HG03060 (cell line): ENCODE data around the gene MCM10.

Experiments
- ATAC-seq: cut with Tn5 transposase; IDR thresholded peaks from one replicate; pipeline ENCODE4 v1.9.1; 2021; ENCODE audit warnings: low read depth, moderate number of reproducible peaks; ENCODE audit not compliant: unreplicated experiment

MCM10 gene

DNA sequence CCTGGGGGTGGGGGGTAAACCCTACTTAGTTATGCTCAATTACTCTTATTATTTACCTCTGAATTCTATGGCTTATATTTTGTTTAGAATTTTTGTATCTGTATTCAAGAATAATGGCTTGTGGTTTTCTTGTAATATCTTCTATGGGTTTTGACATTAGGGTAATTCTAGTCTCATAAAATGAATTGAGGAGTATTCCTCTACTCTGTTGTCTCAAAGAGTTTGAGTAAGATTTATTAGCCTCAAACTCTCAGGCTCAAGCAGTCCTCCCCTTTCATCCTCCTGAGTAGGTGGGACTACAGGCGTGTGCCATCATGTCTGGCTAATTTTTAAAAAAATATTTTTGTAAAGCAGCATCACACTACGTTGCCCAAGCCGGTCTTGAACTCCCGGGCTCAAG lies 92.4 kb downstream of the MCM10 start:
- ATAC-seq = no peak

DNA sequence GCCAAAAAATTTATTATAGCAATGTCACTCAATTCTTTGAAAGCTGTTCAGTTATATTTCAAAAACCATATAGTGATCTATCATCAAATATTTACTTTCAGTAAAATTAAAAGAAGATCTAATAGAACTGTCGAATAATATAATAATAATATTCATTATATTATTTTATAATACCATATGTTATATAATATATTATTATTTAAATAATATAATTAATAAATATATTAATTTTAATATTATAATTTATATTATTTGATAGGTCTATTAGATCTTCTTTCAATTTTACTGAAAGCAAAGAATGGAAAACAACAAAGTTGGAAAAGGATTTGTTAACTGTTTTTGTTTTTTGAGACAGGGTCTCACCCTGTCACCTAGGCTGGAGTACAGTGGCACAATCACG lies 95.3 kb downstream of the MCM10 start:
- no peak for ATAC-seq

GRCh38 chr10:13257621-13258140 lies 96.3 kb downstream of the MCM10 start:
- no peak for ATAC-seq
